Rectal smooth muscle tissue (tissue), 1 donor: Measurements from ENCODE around the gene DMXL2.
"Not testable (repeated sequence)": the region's sequence is repeated elsewhere in the genome, so short reads cannot be mapped to it uniquely, and the experiment has no call there.

Experiments used
- H3K27ac ChIP-seq: one replicate; pipeline ENCODE4 v1.7.0; 2013; ENCODE audit warnings: low read depth, low read length, inconsistent platforms
- H3K27me3 ChIP-seq: one replicate; pipeline ENCODE4 v1.7.0; 2013; ENCODE audit warnings: low read length; ENCODE audit not compliant: control insufficient read depth, insufficient read depth
- H3K36me3 ChIP-seq: one replicate; pipeline ENCODE4 v1.7.0; 2013; ENCODE audit warnings: low read length; ENCODE audit not compliant: control insufficient read depth, insufficient read depth
- H3K4me1 ChIP-seq: one replicate; pipeline ENCODE4 v1.7.0; 2013; ENCODE audit warnings: low read length; ENCODE audit not compliant: control insufficient read depth, insufficient read depth
- H3K4me3 ChIP-seq: one replicate; pipeline ENCODE4 v1.7.0; 2013; ENCODE audit warnings: low read length
- H3K9ac ChIP-seq: one replicate; pipeline ENCODE4 v1.7.0; 2013; ENCODE audit warnings: low read length

DMXL2 gene

GRCh38 chr15:51585986-51586385 is 36.6 kb downstream of the DMXL2 start:
- no peak overlapping the region for H3K4me3 ChIP-seq
- H3K36me3 ChIP-seq, result no peaks in the 10 kb centered on the region
- no peak overlapping the region for H3K27ac ChIP-seq
- no peak overlapping the region for H3K9ac ChIP-seq
- H3K4me1 ChIP-seq, result no peaks in the 10 kb centered on the region
- no peaks in the 10 kb centered on the region for H3K27me3 ChIP-seq

DNA sequence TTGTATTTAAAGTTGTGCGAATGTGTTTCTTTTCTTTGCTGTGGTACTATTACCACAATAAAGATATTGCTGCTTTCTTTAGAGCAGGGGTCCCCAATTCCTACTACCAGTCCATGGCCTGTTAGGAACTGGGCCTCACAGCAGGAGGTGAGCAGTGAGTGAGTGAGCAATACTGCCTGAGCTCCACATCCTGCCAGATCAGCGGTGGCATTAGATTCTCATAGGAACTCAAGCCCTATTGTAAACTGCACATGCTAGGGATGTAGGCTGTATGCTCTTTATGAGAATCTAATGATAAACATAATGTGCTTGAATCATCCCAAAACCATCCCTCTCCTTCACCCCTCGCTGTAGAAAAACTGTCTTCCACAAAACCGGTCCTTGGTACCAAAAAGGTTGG is 41.6 kb downstream of the DMXL2 start:
- Histone ChIP-seq H3K9ac (no peak overlapping the region), H3K4me1 (no peaks in the 10 kb centered on the region), H3K36me3 (no peaks in the 10 kb centered on the region), H3K27me3 (no peaks in the 10 kb centered on the region), H3K27ac (no peak overlapping the region), H3K4me3 (no peak overlapping the region)

GRCh38 chr15:51580385-51580784 is 42.2 kb downstream of the DMXL2 start:
- Histone ChIP-seq H3K9ac (no peak overlapping the region), H3K27me3 (no peaks in the 10 kb centered on the region), H3K27ac (no peak overlapping the region), H3K36me3 (no peaks in the 10 kb centered on the region), H3K4me1 (no peaks in the 10 kb centered on the region), H3K4me3 (no peak overlapping the region)

DNA sequence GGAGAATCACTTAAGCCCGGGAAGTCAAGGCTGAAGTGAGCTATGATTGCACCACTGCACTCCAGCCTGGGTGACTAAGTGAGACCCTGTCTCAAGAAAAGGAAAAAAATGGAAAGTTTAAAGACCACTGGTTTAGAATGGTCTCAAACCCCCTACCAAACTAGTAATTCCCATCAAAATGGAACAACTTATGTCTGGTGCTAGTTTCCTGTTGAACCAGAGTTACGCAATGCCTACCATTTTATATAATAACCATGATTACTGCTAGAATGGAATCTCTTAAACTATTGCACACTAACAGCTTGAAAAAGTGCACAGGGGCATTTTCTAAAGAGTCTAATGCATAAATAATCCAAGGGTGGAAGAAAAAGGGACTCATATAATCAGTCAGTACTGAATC is 43.6 kb downstream of the DMXL2 start:
- Histone ChIP-seq H3K36me3 (no peaks in the 10 kb centered on the region), H3K27ac (no peak overlapping the region), H3K4me1 (no peaks in the 10 kb centered on the region), H3K9ac (no peak overlapping the region), H3K4me3 (no peak overlapping the region), H3K27me3 (no peaks in the 10 kb centered on the region)

DNA sequence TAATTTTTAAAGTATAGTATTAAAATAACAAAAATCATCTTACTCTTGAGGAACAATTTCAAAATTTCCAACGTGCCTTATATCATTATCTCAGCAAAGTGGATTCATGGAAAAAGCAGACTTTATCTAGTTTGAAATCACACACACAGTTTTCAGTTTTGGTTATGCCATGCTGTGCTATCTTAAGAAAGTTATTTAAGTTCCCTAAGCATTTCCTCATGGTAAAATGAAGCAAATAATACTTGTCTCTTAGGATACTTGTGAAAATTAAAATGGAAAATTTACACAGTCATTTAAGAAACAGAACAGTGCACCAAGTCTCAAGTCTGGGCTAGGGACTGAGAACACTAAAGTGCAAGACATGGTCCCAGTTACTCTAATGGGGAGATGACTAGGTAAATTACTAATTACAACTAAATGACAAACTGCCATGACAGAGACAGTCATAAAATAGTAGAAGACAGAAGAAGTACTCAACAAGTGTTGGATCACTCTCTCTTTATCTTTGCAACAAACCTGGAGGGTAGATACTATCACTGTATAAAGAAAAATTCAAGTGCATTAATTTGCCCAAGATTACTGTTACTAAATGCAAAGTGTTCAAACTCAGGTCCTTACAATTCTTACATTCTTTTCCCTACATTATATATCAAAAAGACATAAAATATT is 44.8 kb downstream of the DMXL2 start:
- Histone ChIP-seq H3K27me3 (no peaks in the 10 kb centered on the region), H3K27ac (no peak overlapping the region), H3K9ac (no peak overlapping the region), H3K36me3 (no peaks in the 10 kb centered on the region), H3K4me1 (no peaks in the 10 kb centered on the region), H3K4me3 (no peak overlapping the region)

GRCh38 chr15:51576911-51577500 is 45.6 kb downstream of the DMXL2 start:
- Histone ChIP-seq H3K27ac (no peak overlapping the region), H3K27me3 (no peaks in the 10 kb centered on the region), H3K9ac (no peak overlapping the region), H3K4me3 (no peak overlapping the region), H3K4me1 (no peaks in the 10 kb centered on the region), H3K36me3 (no peaks in the 10 kb centered on the region)

GRCh38 chr15:51576286-51576850 is 46.2 kb downstream of the DMXL2 start:
- no peak overlapping the region for H3K9ac ChIP-seq
- no peak overlapping the region for H3K27ac ChIP-seq
- no peaks in the 10 kb centered on the region for H3K4me1 ChIP-seq
- H3K36me3 ChIP-seq, result no peaks in the 10 kb centered on the region
- no peaks in the 10 kb centered on the region for H3K27me3 ChIP-seq
- H3K4me3 ChIP-seq, result no peak overlapping the region

DNA sequence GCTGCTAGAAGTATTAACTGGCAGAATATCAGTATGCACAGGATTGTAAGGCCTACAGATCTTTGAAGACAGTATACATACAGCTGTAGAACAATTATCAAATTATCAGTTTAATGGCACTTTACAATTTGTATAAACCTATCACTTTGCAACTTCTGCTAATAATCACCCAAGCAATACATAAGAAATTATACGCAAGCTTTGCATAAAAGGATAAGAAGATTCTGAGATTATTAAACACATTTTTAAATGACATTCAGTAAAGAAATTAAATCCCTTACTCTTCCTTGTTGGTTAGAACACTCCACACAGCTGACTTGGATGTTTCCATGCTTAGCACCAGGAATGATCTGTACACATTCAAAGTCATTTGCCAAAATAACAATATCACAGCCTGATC is 46.8 kb downstream of the DMXL2 start:
- Histone ChIP-seq H3K27ac (no peak overlapping the region), H3K4me1 (no peaks in the 10 kb centered on the region), H3K9ac (no peak overlapping the region), H3K4me3 (no peak overlapping the region), H3K36me3 (no peaks in the 10 kb centered on the region), H3K27me3 (no peaks in the 10 kb centered on the region)

- not testable (repeated sequence) for H3K9ac ChIP-seq, H3K27me3 ChIP-seq, H3K36me3 ChIP-seq, H3K27ac ChIP-seq, H3K4me1 ChIP-seq, H3K4me3 ChIP-seq
Measured at GRCh38 chr15:51573352-51573751, 49.2 kb downstream of the DMXL2 start.

DNA sequence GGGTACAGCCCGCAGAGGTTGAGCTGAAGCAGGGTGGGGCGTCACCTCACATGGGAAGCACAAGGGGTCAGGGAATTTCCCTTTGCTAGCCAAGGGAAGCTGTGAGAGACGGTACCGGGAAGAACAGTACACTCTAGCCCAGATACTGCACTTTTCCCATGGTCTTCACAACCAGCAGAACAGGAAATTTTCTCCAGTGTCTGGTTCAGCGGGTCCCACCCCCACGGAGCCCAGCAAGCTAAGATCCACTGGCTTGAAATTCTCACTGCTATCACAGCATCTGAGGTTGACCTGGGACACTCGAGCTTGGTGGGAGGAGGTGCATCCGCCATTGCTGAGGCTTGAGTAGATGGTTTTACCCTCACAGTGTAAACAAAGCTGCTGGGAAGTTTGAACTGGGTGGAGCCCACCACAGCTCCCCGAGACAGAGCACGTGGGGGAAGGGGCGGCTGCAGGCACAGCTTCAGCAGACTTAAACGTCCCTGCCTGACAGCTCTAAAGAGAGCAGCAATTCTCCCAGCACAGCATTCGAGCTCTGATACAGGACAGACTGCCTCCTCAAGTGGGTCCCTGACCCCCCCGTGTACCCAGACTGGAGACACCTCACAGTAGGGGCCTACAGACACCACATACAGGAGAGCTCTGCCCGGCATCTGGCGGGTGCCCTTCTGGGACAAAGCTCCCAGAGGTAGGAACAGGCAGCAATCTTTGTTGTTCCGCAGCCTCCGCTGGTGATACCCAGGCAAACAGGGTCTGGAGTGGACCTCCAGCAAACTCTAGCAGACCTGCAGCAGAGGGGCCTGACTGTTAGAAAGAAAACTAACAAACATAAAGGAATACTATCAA is 53.4 kb downstream of the DMXL2 start:
- not testable (repeated sequence) for H3K4me3 ChIP-seq, H3K36me3 ChIP-seq, H3K27me3 ChIP-seq, H3K27ac ChIP-seq, H3K4me1 ChIP-seq, H3K9ac ChIP-seq

GRCh38 chr15:51561271-51561670 is 61.3 kb downstream of the DMXL2 start:
- Histone ChIP-seq H3K36me3 (no peaks in the 10 kb centered on the region), H3K27ac (no peak overlapping the region), H3K27me3 (no peaks in the 10 kb centered on the region), H3K9ac (no peak overlapping the region), H3K4me3 (no peak overlapping the region), H3K4me1 (no peaks in the 10 kb centered on the region)

DNA sequence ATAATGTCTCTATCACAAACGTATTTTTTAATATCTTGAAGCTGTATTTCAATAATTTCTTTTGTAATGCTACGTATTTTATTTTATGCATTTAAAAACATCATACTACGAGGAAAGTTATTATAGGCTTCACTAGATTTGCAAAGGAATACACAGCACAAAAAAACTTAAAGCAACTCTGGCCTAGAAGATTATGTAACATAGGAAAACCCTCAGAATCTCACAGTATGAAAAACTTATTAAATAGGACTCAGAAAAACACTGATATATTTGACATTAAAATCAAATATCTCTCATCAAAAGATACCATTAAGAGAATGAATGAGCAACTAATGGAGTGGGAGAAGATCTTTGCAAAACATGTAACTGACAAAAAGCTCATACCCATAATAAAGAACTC is 63.7 kb downstream of the DMXL2 start:
- no peaks in the 10 kb centered on the region for H3K27me3 ChIP-seq
- H3K36me3 ChIP-seq, result no peaks in the 10 kb centered on the region
- H3K4me1 ChIP-seq, result no peaks in the 10 kb centered on the region
- H3K9ac ChIP-seq, result no peak overlapping the region
- no peak overlapping the region for H3K27ac ChIP-seq
- no peak overlapping the region for H3K4me3 ChIP-seq
